HG03342 (cell line): ENCODE results near the gene PMS1.
"Not testable (repeated sequence)": the region's sequence is repeated elsewhere in the genome, so short reads cannot be mapped to it uniquely, and the experiment has no call there.

Experiments
- ATAC-seq: cut with Tn5 transposase; IDR thresholded peaks from one replicate; pipeline ENCODE4 v1.9.1; 2021; ENCODE audit warnings: mild to moderate bottlenecking, moderate library complexity; ENCODE audit not compliant: unreplicated experiment

PMS1 gene

DNA sequence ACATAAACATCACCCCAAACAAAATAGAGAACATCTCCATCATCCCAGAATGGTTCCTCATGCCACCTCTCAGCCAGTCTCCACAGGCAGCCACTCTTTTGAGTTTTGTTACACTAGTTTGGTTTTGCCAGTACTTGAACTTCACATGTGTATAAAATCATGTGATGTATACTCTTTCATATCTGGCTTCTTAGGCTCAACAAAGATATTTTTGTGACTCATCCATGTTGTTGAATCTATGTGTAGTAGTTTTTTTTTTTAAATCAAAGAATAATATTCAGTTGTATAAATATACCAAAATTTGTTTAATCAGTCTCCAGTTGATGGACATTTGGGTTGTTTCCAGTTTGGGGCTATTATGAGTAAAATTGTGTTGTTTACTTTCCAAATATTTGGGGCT lies 75.9 kb downstream of the PMS1 start:
- ATAC-seq, result no peak

DNA sequence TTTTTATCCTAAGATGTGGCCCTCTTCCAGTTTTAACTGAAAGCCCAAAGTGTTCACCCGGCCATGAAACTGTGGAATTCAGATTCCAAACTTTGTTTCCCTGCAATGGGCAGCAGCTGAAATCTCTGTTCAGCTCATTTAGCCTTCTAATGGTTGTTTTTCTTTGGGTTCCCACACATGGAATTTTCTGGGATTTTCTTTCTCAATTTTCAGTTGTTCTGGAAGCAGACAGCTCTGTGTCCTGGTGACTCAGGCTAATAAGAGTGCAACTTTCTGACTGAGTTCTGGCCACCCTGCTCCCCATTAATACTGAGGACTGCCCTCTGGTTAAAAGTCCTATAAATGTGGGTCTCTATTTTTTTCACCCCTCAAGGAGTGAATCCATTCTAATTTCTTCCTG lies 78.5 kb downstream of the PMS1 start:
- no peak for ATAC-seq

DNA sequence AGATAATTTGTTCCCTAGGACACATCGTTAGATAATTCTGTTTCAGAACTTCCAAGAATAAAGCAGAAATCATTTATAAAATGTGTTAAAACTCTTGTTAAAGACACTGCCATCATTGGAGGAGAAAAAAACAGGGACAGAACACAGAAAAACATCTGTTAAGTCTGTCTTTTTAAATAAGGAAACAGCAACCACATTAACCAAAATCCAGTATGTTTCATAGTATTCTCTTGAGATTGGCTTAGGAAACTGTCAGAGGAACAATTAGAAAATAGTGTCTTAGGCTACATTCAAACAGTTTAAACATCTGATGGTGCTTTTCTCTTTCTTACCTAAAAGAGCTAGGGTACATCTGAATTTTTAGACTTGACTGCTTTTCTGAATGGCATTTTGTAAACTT lies 81.6 kb downstream of the PMS1 start:
- no peak for ATAC-seq

GRCh38 chr2:189866296-189866695 lies 82.0 kb downstream of the PMS1 start:
- no peak for ATAC-seq

DNA sequence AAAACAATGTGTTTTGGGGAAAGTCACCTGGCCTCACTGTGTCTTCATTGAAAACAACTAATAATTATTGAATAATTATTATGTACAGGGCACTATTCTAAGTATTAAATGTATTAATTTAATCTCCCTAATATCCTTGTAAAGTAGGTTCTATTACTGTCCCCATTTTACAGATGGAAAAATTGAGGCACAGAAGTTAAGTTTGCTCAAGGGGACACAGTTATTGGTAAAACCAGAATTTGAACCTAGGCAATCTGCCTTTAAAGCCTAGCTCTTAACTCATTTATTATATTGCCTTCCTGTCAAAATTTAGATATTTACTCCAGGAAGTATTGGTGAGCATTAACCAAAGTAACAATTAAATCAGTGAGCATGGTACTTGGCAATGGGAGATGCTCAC lies 84.6 kb downstream of the PMS1 start:
- no peak for ATAC-seq

- no peak for ATAC-seq
Measured at GRCh38 chr2:189870381-189871085, 86.3 kb downstream of the PMS1 start.

DNA sequence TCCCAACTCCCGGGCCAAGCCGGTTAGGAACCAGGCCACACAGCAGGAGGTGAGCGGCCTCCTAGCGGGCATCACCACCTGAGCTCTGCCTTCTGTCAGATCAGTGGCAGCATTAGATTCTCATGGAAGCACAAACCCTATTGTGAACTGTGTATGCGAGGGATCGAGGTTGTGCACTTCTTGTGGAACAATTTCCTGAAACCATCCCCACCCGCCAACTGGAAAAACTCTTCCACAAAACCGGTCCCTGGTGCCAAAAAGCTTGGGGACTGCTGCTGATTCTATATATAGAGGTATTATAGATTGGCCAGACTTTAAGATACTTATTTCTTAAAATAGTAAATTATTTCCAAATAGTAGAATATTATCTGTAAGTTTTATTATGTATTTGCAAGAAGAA lies 89.4 kb downstream of the PMS1 start:
- ATAC-seq, result no peak

DNA sequence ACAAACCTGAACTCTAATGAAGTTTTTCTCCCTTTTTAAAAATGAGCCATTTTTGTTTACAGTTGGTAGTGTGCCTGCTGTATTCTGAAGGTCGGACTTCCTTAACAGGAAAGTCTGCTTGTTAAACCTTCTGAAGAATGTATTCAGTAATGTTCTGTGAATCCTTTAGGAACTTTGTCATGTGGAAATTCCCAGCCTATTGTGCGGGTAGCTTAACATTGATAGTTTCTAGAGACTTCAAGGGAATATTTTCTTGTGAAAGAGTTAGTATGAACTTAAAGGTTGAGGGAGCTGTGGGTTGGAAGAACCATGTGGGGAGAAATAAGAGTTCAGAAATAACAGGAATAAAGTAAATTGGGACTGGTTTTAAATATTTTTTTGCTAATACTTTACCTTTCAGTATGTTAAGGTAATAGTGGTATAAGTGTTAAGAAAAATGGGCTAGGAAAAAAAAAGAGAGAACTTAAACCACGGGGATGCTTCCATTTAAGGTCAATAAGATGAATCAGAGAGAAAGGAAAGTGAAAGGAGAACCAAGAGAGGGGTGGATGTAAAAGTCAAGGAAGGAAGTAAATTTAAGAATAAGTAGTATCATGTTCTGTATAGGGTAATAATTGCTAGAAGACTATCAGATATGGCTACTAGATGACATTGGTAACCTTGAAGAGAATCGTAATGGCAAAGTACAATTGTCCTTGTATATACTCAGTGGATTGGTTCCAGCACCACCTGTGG lies 90.5 kb downstream of the PMS1 start:
- peak; percentile 54 for ATAC-seq

GRCh38 chr2:189876271-189876670 lies 92.0 kb downstream of the PMS1 start:
- ATAC-seq, result no peak

DNA sequence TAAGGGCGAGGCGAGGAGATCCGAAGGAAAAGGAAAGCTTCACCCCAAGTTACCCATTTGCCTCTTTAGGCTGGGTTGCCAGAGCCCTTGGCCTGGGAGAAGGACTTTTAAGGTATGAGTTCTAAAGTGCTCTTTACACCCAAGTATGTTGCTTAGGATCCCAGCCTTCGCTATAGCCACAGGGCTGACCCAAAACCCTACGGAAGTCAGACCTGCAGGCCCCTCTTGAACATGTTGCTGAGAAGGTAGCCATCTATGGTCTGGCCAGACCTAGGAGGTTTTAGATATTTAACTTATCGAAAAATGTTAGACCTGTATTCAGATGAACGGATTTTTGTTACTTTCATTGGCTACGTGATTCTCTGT lies 95.4 kb downstream of the PMS1 start:
- ATAC-seq, result no peak

DNA sequence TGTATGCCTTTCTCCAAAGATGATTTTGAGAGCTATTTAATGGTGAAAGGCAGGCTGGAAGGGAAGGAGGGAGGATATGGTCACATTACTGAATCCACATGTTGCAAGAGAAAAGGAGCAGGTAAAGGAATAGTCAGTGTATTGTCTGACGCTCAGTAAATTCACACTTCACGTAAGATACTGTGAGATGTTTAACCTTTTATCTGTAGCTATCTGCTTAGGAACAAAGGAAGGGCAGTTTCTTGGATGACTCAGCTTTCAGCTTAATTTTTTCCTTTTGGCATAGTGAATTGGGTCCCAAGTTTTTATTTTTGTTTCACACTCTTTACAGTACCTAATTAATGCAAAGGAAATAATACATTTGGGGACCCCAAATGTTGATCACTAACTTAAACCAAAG lies 96.2 kb downstream of the PMS1 start:
- no peak for ATAC-seq

DNA sequence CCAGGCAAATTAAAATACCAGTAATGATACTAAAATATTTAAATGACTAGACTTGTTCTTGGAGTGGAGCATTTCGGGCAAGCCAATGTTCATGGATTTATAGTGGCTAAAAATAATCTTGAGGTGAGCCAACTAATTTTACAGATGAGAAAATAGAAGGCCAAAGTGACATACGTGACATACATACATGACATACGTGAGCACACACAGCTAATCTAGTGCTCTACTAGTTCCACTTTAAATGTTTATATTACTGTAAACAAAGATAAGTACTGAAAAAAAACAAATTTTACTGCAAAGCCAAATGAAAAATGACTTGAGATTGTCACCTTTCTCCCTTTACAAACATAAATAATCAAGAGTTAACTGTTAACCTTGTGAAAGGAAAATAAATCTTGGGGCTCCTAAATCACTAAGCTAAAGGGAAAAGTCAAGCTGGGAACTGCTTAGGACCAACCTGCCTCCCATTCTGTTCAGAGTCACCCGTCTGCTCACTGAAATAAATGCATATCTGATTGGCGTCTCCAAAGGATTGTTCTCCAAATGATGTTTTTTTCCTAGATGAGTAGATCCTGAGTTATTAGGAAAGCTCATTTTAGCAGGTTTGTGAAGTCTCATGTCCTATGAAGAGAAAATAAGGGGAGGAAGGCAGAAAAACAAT lies 96.7 kb downstream of the PMS1 start:
- no peak for ATAC-seq

- no peak for ATAC-seq
Measured at GRCh38 chr2:189885368-189885767, 101.1 kb downstream of the PMS1 start.

GRCh38 chr2:189892546-189893294 lies 108.5 kb downstream of the PMS1 start:
- not testable (repeated sequence) for ATAC-seq

GRCh38 chr2:189896809-189897208 lies 112.6 kb downstream of the PMS1 start:
- no peak for ATAC-seq

GRCh38 chr2:189899101-189899500 lies 114.9 kb downstream of the PMS1 start:
- no peak for ATAC-seq

- no peak for ATAC-seq
Measured at GRCh38 chr2:189900726-189901125, 116.5 kb downstream of the PMS1 start.

GRCh38 chr2:189901664-189902063 lies 117.4 kb downstream of the PMS1 start:
- no peak for ATAC-seq

DNA sequence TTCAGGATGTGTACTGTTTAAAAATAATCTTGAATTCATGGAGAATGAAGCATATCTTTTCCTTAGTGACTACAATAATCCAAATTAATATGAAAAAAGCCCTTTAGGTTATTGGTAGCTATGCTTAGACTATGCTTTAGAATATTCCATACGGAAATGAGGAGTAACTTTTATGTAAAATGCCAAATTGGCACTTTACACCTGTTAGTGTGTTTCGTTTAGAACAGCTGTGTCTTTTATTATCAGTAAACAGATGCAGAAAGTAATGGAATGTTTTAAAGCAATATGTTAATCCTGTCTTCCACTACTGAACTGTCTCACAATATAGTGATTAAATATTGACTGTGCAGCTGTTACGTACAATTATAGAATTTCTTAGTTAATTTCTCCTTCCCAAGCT lies 129.6 kb downstream of the PMS1 start:
- ATAC-seq, result no peak

GRCh38 chr2:189916651-189917050 lies 132.4 kb downstream of the PMS1 start:
- no peak for ATAC-seq
